ENCODE measurements around the gene CEACAM18.
"Not testable (repeated sequence)": the region's sequence is repeated elsewhere in the genome, so short reads cannot be mapped to it uniquely, and the experiment has no call there.

Gene CEACAM18

GRCh38 chr19:51493776-51494175 lies 15.4 kb downstream of the CEACAM18 start:
- no peak for DNase-seq (ENCODE audit: low spot score)

- DNase-seq (ENCODE audit: low spot score): no peak
Observed at GRCh38 chr19:51497666-51498065, 19.3 kb downstream of the CEACAM18 start.

DNA sequence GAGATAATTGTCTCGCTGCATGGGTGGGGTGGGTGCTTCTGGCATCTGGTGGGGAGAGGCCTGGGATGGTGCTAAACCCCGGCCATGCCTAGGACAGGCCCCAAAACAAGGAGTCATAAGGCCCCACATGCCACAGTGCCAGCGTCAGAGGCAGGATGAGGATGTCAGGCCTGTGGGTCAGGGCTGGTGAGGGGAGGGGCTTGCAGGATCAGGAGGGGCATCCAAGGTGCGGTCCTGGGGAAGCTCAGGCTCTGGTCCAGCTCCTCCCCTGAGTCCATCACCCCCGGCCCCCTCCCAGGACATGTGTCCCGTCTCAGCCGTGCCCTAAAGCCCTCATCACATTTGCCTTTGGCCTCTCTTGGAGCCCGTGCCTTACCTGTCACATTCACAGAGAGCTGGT lies 22.6 kb downstream of the CEACAM18 start:
- DNase-seq (ENCODE audit: low spot score): not testable (repeated sequence)

DNA sequence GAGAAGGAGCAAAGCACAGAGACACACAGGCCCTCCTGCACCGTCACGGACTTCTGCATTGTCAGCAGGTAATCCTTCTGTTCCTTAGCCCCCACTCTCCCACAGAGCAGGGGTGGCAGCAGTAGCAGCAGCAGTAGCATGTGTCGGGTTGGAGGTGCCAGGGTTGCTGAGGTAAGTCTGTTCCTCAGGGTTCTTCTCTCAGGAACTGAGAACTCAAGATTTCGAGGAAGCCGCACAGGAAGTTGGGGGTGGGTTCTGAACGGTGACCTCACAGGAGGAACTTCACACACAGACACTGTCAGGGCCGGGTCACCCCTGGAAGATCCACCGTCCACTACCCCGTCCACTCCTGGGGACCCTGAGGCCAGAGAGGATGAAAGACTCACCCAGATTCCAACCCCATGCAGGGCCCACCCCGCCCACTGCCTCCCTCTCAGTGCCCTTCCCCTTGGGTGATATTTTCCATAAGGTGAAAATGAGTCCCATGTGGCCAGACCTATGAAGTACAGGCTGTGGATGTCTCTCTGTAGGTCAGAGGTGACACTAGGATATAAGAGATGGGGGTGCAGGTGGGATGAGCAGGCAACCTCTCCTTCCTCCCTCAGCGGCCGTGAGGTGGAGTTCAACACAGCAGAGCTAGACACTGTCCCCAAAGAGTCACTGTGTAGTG lies 23.4 kb downstream of the CEACAM18 start, which contains the start of gene SIGLEC12:
Gene SIGLEC12, minus strand, starts transcription at position 207 of the 670 bp plus-strand sequence. Its CDS starts 67 bp downstream, at position 140.
- no peak for DNase-seq (ENCODE audit: low spot score)

DNA sequence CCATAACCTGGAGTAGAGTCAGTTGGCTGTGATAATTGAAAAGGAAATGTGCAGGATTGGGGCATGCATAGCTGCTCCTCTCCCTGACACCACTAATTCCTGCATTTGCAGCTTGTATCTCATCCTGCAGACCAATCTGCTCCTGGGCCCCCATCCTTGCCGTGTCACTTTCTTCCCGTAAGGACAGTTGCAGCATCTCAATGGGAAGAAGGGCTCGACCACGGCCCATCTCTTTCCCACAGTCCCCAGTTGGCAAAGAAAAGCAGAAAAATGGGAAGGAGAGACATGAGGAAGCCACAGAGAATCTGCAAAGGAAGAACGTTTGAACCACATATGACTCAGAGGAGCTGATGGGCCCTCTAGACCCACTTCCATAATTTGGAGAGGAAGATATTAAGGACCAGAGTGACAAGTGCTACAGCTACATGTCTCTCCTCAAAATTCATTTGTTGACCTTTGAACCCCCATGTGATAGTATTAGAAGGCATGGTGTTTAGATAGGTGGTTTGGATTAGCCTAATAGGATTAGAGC lies 25.0 kb downstream of the CEACAM18 start:
- no peak for DNase-seq (ENCODE audit: low spot score)

DNA sequence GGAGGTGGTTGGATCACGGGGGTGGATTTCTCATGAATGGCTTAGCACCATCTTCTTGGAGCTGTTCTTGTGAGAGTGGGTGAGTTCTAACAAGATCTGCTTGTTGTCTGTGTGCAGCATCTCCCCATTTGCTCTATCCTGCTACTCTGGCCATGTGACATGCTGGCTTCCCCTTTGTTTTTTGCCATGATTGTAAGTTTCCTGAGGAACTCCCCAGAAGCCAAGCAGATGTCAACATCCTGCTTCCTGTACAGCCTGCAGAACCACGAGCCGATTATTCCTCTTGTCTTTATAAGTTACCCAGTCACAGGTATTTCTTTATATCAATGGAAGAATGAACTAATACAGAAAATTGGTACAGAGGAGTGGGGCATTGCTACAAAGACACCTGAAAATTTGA lies 25.6 kb downstream of the CEACAM18 start:
- no peak for DNase-seq (ENCODE audit: low spot score)

- DNase-seq (ENCODE audit: low spot score): no peak
Observed at GRCh38 chr19:51505904-51506303, 27.6 kb downstream of the CEACAM18 start.

DNA sequence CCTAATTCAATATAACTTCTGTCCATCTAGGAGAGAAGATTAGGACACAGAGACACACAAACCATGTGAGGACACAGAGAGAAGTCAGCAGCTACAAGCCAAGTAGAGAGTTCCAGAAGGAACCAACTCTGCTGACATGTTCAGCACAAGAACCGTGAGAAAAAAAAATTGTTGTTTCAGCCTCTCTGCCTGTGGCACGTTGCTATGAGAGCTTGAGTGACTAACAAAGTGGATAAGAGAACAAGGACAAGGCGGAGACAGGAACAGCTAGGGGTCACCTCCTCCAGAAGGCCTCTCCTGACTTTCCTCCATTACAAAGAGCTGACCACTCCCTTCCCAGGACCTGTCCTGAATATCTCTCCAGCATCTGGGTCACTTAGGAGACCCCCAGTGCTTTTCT lies 28.9 kb downstream of the CEACAM18 start:
- DNase-seq (ENCODE audit: low spot score): no peak

- DNase-seq (ENCODE audit: low spot score): no peak
Observed at GRCh38 chr19:51507640-51508058, 29.3 kb downstream of the CEACAM18 start.

DNA sequence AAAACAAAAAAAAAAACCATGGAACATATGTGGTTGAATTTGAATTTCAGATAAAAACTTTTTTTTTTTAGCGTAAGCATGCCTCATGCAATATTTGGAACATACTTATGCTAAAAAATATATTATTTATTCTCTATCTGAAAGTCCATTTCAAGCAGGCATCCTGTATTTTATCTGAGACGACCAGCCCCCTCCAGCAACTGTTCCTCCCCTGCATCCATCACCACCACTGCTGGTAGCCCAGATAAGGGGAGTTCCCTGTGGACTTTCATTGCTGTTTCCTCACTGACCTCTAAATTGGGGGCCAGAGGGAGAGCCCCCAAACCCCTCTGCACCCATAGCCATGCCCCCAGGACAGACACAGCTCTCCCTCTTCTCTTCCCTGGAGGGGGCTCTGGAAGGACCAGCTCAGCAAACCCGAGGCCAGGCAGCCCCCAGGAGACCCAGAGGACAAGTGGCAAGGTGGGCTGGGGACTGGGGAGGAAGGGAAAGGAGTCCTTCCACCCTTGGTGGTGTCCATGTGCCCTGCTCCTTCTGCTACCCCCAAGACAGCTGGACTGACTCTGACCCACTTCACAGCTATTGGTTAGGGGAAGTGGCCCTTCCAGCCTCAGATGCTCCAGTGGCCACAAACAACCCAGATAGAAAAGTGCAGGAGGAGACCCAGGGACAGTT lies 29.9 kb downstream of the CEACAM18 start:
- no peak for DNase-seq (ENCODE audit: low spot score)

GRCh38 chr19:51509823-51510660 lies 31.7 kb downstream of the CEACAM18 start:
- no peak for DNase-seq (ENCODE audit: low spot score)

GRCh38 chr19:51511353-51511752 lies 33.0 kb downstream of the CEACAM18 start:
- DNase-seq (ENCODE audit: low spot score): no peak

- no peak for DNase-seq (ENCODE audit: low spot score)
Observed at GRCh38 chr19:51513968-51514367, 35.6 kb downstream of the CEACAM18 start.

DNA sequence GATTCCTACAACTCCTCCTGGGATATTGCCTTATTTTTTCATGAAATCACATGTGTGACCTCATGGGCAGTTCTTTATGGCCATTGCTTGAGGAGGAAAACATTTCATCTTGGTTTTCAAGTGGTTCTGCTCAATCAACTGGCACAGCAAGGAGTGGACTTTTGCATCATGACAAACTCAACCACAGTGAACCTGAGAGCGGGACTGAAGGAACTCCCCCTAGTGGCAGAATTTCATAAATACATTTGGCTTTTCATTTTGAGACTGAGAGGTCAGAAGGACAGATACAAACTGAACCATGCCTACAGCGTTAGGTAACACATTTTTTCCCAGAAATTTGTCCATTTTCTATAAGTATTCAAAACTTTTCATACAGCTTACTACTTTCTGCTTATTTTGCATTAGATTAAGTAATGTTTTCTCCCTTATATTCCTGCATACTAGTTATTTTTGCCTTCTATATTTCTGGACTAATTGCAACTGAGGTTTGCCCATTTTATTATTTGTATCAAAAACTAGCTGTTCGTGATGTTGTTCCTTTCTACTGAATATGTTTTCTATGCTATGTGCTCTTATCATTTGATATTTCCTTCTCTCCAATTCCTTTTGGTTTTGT lies 36.6 kb downstream of the CEACAM18 start:
- DNase-seq (ENCODE audit: low spot score): peak; percentile 65

- DNase-seq (ENCODE audit: low spot score): no peak
Observed at GRCh38 chr19:51520728-51521127, 42.4 kb downstream of the CEACAM18 start.

DNA sequence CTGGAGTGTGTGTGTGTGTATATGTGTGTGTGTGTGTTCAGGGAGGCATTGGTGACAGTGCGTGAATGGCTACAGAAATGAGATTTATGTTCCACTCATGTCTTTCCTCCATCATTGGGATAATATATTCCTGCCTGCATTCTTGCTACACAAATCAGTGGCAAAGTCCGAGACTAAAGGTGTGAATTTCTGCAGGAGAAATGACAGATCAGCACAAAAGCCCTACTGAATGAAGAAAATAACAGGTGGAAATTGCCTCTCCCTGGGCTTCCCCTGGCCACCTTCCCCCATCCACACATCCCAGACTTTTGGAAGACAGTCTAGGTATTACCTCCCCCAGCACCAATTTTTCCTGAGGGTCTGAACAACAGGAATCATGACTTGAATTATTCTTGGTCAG lies 43.0 kb downstream of the CEACAM18 start:
- DNase-seq (ENCODE audit: low spot score): no peak

- DNase-seq (ENCODE audit: low spot score): no peak
Observed at GRCh38 chr19:51521781-51522180, 43.4 kb downstream of the CEACAM18 start.

GRCh38 chr19:51524666-51525264 lies 46.4 kb downstream of the CEACAM18 start:
- no peak for DNase-seq (ENCODE audit: low spot score)

DNA sequence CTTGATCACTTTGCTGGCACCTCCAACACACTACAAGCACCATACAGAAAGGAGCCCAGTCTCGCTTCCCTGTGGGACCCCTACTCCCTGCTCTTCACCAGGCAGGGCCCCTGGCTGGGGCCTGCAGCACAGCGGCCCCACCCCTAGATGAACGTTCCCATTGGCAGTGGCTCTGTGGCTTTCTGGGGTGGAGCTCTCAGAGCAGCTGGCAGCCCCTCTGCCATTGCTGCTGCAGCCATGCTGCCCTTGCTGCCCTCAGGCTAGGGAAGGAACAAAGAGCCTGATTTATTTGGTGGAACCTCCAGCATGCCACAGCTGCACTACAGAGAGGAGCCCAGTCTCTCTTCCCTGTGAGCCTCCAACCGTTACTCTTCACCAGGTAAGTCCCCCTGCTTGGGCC lies 47.3 kb downstream of the CEACAM18 start:
- DNase-seq (ENCODE audit: low spot score): no peak

GRCh38 chr19:51529301-51529700 lies 51.0 kb downstream of the CEACAM18 start:
- no peak for DNase-seq (ENCODE audit: low spot score)

- DNase-seq (ENCODE audit: low spot score): no peak
Observed at GRCh38 chr19:51530616-51531015, 52.3 kb downstream of the CEACAM18 start.

Data from activated CD4-positive, alpha-beta T cell treated with anti-CD3 and anti-CD28 coated beads, Interleukin-2, Interleukin-4, amounts not matched to agents 100 ng/mL and 50 ng/mL, durations not matched to agents 16 hours and 8 hours (primary cell).